Measurements from ENCODE around the gene IL31RA. TPM values are rescaled to one million over a fixed set of nuclear protein-coding genes. Genes with fewer than 3 reads are reported as not detected.

Gene IL31RA
- total RNA-seq, 2 experiments from 2014 or later: 0.15 to 0.28 TPM

DNA sequence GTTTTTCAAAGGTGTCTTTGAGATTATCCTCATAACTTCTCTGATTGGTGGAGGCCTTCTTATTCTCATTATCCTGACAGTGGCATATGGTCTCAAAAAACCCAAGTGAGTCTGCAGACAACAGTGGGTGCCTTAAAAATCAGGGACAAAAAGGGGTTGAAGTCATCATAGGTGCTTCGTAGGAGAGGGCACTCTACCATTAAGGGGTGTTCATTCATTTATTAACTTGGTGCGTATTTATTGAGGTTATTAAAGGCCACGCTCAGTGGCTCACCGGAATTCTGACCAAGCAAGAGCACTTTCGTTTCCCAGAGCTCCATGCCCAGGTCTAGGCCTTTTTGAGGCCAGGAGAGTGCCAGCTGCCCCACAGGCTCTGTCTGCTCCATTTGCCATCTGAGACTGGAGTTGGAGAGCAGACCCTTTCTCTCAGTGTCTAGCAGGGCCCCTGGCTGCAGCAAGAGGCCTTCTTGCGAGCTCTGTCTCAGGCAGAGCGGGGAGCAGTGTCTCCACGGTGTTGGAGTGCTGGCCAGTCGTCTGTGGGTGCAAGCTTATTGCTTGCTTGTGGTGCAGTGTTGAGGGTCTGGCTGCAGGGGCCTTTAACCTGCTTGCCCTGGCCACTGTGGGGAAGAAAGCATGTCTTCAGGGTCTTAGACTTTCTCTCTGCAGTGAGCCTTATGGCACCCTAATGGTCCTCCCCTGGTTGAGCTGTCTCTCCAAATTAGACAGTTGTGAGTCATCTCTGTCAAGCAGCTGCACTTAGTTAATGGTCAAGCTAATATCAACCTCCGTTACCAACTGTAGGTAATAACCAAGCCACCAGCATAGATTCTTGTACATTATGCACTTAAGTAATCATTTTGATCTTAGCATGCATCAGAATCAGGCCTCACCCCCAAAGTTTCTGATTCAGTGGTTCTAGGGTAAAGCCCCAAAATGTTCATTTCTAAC lies 62.6 kb downstream of the IL31RA start:
- H3K27ac Mint-ChIP-seq: no peak overlapping the region
- POLR2A ChIA-PET: no interaction called here
- no peak overlapping the region for H3K4me3 Mint-ChIP-seq
- H3K36me3 Mint-ChIP-seq (ENCODE audit: low read depth): no peaks in the 10 kb centered on the region
- CTCF ChIA-PET: no interaction called here
- no peak for DNase-seq
- H3K27me3 Mint-ChIP-seq: no peaks in the 10 kb centered on the region
- H3K4me1 Mint-ChIP-seq: peaks cover 3% of the 10 kb centered on the region
- H3K9me3 Mint-ChIP-seq: no peaks in the 10 kb centered on the region

DNA sequence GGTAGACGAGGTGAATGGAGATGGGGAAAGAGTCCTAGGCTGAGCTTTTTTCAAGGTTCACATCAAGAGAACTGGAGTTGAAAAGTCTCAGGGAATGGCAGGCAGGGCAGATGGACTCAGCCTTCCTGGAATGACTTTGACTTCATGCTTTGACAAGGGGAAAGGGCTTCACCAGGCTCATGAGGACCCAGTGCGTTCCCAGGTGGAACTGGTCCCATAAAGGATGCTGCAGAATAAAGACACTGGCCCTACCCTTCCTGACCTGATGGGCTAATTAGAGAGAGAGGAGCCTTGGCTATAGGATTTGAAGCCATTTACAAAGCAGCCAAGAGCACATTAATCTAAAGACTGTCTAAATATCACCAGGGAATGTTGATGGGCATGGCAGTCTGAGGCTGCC lies 63.8 kb downstream of the IL31RA start:
- Mint-ChIP-seq H3K9me3 (no peaks in the 10 kb centered on the region), H3K4me1 (peaks cover 15% of the 10 kb centered on the region), H3K4me3 (no peak overlapping the region), H3K27ac (no peak overlapping the region), H3K36me3 (ENCODE audit: low read depth) (no peaks in the 10 kb centered on the region), H3K27me3 (no peaks in the 10 kb centered on the region)
- ChIA-PET CTCF (no interaction called here), POLR2A (no interaction called here)
- no peak for DNase-seq

DNA sequence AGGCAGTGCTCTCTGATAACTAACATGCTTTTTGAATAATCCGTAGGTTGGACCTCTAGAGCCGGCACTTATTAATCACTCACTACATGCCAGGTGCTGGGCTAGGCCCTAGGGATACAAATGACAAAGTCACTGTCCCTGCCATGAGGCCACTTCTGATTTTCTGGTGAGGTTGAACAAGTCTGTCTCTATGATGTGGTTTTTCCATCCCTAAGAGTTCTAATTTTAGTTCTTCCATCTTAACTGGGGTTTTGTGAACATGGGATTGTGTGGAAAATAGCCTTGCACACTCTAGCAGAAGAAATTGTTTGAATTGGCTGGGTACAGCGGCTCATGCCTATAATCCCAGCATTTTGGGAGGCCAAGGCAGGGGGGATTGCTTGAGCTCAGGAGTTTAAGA lies 64.6 kb downstream of the IL31RA start:
- H3K4me1 Mint-ChIP-seq: peaks cover 20% of the 10 kb centered on the region
- H3K9me3 Mint-ChIP-seq: no peaks in the 10 kb centered on the region
- no peak for DNase-seq
- H3K27me3 Mint-ChIP-seq: no peaks in the 10 kb centered on the region
- POLR2A ChIA-PET: no interaction called here
- no peak overlapping the region for H3K27ac Mint-ChIP-seq
- H3K36me3 Mint-ChIP-seq (ENCODE audit: low read depth): no peaks in the 10 kb centered on the region
- no peak overlapping the region for H3K4me3 Mint-ChIP-seq
- CTCF ChIA-PET: no interaction called here

DNA sequence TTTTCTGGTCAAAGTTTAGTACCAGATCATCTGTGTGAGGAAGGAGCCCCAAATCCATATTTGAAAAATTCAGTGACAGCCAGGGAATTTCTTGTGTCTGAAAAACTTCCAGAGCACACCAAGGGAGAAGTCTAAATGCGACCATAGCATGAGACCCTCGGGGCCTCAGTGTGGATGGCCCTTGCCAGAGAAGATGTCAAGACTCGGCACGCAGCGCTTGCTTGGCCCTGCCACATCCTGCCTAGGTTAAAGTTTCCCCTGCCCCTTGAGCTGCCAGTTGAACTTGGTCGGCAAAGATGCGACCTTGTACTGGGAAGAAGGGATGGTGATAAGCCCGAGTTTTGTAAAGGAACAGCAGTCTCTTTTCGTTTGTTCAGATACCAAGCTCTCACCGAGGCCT lies 65.8 kb downstream of the IL31RA start:
- Mint-ChIP-seq H3K27me3 (no peaks in the 10 kb centered on the region), H3K4me1 (peaks cover 20% of the 10 kb centered on the region), H3K4me3 (no peak overlapping the region), H3K36me3 (ENCODE audit: low read depth) (no peaks in the 10 kb centered on the region), H3K27ac (no peak overlapping the region), H3K9me3 (no peaks in the 10 kb centered on the region)
- ChIA-PET CTCF (no interaction called here), POLR2A (no interaction called here)
- no peak for DNase-seq

DNA sequence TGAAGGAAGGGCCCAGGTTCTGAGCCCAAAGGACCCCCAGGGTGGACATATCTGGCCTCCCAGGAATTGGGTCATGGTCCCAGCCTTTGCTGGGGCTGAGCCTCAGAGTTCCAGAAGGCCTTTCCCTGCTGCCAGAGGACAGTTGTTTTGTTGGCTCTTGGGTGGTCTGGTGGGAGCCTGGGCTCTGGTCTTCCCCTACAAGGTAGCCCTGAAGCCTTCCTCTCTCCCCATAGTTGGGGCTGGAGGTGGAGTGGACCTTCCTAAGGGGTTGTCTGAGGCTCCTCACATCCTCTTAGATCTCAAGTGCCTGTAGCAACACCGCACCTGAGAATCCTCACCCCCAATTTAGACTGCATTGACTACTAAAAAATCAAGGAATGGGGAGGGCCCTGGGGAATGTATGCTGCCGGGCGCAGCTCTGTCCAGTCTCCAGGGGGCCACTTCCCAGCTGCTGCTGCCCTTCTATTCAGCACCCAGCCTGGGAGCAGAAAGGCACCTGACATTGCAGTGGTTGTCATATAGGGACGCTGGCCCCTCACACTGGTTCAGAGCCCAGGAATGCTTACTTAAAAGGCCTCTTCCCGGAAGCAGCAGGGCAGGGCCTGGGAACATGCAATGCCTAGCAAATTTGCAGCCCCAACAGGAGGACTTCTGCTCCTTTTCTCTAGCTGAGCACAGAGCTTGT lies 66.4 kb downstream of the IL31RA start:
- H3K4me3 Mint-ChIP-seq: no peak overlapping the region
- no peak for DNase-seq
- no peaks in the 10 kb centered on the region for H3K36me3 Mint-ChIP-seq (ENCODE audit: low read depth)
- CTCF ChIA-PET: no interaction called here
- H3K27me3 Mint-ChIP-seq: no peaks in the 10 kb centered on the region
- H3K9me3 Mint-ChIP-seq: no peaks in the 10 kb centered on the region
- POLR2A ChIA-PET: no interaction called here
- peaks cover 20% of the 10 kb centered on the region for H3K4me1 Mint-ChIP-seq
- no peak overlapping the region for H3K27ac Mint-ChIP-seq

DNA sequence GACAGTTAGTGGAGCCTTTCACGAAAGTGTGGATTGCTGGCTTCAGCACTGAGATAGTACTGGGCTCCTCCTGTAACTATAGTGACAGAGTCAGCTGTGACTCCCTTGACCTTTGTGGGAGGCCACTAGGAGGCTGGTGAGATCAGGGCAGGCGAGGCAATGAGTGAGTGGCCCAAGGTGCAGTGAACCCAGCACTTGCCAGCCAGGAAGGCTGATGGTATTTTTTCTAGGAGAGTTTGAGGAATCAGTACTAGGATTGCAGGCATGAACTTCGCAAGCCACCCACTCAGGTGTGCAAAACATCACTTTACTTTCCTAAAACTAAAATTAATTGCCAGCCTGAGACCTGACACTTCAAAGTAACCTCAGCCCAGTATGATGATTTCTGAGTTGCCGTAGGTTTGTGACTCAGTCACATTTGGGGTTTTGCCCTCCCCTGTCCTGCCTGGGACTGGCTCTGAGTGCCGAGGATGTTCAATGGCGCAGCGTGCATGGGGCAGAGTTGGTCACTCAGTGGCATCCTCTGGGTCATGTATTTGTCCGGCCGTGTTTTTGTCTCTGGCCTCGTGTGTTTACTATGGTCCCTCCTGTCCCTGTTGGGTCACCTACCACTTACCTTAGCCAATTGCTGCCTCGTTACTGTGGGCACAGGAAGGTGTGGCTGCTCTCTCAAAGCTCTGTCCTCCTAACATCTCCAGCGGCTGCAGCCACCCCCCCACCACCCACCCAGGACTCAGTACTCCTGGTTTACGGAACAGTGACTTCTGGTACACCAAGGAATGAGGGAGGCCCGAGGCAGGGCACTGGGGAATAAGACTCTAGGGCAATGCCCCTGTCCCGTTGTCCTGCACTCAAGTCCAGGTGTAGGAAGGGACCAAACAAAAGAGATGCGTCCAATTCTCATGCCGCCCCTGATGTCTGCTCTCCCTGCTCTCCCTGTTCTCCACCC lies 67.2 kb downstream of the IL31RA start:
- Mint-ChIP-seq H3K4me3 (no peak overlapping the region), H3K36me3 (ENCODE audit: low read depth) (no peaks in the 10 kb centered on the region), H3K27me3 (no peaks in the 10 kb centered on the region), H3K4me1 (peaks cover 27% of the 10 kb centered on the region), H3K27ac (no peak overlapping the region), H3K9me3 (no peaks in the 10 kb centered on the region)
- no peak for DNase-seq
- POLR2A ChIA-PET: no interaction called here
- CTCF ChIA-PET: no interaction called here

DNA sequence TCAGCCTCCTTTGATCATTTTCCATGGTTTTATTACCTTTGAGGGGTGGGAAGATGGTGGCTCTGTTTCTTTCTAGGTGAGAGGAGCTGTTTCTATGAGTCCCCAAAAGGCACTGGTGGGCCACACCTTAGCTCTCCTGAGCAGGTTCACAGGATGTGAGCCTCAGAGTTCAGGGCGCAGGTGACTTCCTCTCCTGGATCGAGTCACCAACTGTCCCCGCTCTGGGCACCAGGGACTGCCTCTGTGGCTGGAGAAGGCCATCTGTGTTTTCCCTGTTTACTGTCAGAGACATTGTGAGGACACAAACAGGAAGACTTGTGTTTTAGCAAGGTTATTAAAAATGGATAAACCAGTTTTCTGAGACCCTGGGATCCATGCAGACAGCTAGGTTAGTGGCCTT lies 68.5 kb downstream of the IL31RA start:
- no peak overlapping the region for H3K4me3 Mint-ChIP-seq
- H3K36me3 Mint-ChIP-seq (ENCODE audit: low read depth): no peaks in the 10 kb centered on the region
- POLR2A ChIA-PET: no interaction called here
- no peak overlapping the region for H3K27ac Mint-ChIP-seq
- H3K4me1 Mint-ChIP-seq: peaks cover 34% of the 10 kb centered on the region
- H3K9me3 Mint-ChIP-seq: no peaks in the 10 kb centered on the region
- H3K27me3 Mint-ChIP-seq: no peaks in the 10 kb centered on the region
- CTCF ChIA-PET: interaction anchor here (0.8 to 1.7 kb wide), 2 partner anchors 16 to 17 kb away, joined by 4 read pairs; no protein-coding TSS in a partner anchor
- no peak for DNase-seq

DNA sequence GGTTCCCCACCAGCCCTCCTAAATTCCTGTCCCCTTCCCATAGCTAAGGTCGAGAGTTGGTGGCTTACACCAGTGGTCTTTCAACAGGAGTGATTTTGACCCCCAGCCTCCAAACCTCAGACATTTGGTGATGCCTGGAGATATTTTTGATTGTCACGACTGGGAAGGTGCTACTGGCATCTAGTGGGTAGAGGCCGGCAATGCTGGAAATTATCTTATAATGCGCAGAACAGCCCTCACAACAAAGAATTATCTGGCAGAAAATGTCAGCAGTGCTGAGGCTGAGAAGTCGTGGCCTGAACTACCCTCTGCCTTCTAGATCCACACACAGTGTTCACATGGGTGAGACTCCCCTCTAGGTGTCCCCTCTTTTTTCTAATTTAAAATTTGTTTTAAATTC lies 69.6 kb downstream of the IL31RA start:
- H3K27ac Mint-ChIP-seq: no peak overlapping the region
- DNase-seq: no peak
- no peaks in the 10 kb centered on the region for H3K9me3 Mint-ChIP-seq
- no peak overlapping the region for H3K4me3 Mint-ChIP-seq
- CTCF ChIA-PET: interaction anchor here (0.7 to 1.7 kb wide), 2 partner anchors 14 to 280 kb away, joined by 3 to 4 read pairs; no protein-coding TSS in a partner anchor
- POLR2A ChIA-PET: no interaction called here
- no peaks in the 10 kb centered on the region for H3K27me3 Mint-ChIP-seq
- H3K4me1 Mint-ChIP-seq: peaks cover 34% of the 10 kb centered on the region
- H3K36me3 Mint-ChIP-seq (ENCODE audit: low read depth): no peaks in the 10 kb centered on the region

DNA sequence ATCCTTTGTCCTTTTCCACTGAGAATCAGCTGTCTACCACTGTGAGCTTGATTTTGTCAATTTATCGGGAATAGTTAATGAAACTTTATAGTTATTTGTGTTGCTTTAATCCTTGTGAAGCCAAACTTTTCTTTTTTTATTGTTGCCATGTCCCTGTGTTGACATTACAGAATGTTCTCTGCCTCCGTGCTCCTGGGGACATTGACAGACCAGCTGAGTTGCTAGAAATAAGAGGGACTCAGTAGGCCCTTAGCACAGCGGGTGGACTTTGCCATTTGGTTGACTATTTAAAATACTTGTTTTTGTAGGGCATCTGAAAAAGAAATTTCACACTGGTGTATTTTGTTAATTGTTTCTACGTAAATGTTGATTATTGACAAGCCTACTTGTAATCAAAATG lies 70.5 kb downstream of the IL31RA start:
- CTCF ChIA-PET: no interaction called here
- H3K27ac Mint-ChIP-seq: no peak overlapping the region
- peaks cover 34% of the 10 kb centered on the region for H3K4me1 Mint-ChIP-seq
- no peaks in the 10 kb centered on the region for H3K27me3 Mint-ChIP-seq
- POLR2A ChIA-PET: interaction anchor here (4.0 kb wide), 1 partner anchor 14 kb away, joined by 15 read pairs; no protein-coding TSS in a partner anchor
- H3K36me3 Mint-ChIP-seq (ENCODE audit: low read depth): no peaks in the 10 kb centered on the region
- no peaks in the 10 kb centered on the region for H3K9me3 Mint-ChIP-seq
- no peak overlapping the region for H3K4me3 Mint-ChIP-seq
- DNase-seq: no peak

DNA sequence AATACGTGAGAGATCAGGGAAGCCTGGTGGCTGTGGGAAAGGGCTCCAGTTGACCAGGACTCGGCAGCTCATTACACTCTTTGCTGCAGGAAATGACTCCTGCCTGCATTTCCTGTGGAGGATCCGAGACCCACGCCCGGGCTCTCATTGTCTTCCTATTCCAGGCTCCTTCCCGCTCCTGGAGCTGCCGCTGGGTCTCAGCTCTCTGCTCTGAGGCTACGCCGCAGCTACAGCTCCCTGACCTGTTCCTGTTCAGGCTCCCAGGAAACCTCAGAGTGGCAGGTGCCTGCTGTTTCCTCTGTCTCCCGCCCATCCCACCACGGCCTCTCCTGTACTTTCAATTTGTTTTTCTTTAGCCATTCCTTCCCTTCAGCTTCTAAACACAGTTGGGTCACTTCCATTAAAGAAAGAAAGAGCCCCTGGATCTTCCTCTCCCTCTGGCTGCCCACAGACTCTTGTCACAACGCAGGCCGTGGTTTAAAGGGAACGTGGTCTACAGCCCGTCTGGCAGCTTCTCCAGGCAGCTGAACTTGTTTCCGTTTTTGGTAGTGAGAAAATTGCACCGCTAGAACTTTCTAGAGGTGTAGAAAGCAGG lies 72.1 kb downstream of the IL31RA start:
- H3K9me3 Mint-ChIP-seq: no peaks in the 10 kb centered on the region
- CTCF ChIA-PET: interaction anchor here (0.6 to 1.4 kb wide), 3 partner anchors 9 to 1074 kb away, joined by 4 to 7 read pairs (median 6); no protein-coding TSS in a partner anchor
- H3K36me3 Mint-ChIP-seq (ENCODE audit: low read depth): no peaks in the 10 kb centered on the region
- H3K4me3 Mint-ChIP-seq: peak overlapping the region; percentile 81
- peak overlapping the region; percentile 65 for H3K27ac Mint-ChIP-seq
- POLR2A ChIA-PET: interaction anchor here (2.3 to 4.0 kb wide), 2 partner anchors 12 to 20 kb away, joined by 7 to 15 read pairs; no protein-coding TSS in a partner anchor
- peaks cover 31% of the 10 kb centered on the region for H3K4me1 Mint-ChIP-seq
- no peaks in the 10 kb centered on the region for H3K27me3 Mint-ChIP-seq
- DNase-seq: no peak

DNA sequence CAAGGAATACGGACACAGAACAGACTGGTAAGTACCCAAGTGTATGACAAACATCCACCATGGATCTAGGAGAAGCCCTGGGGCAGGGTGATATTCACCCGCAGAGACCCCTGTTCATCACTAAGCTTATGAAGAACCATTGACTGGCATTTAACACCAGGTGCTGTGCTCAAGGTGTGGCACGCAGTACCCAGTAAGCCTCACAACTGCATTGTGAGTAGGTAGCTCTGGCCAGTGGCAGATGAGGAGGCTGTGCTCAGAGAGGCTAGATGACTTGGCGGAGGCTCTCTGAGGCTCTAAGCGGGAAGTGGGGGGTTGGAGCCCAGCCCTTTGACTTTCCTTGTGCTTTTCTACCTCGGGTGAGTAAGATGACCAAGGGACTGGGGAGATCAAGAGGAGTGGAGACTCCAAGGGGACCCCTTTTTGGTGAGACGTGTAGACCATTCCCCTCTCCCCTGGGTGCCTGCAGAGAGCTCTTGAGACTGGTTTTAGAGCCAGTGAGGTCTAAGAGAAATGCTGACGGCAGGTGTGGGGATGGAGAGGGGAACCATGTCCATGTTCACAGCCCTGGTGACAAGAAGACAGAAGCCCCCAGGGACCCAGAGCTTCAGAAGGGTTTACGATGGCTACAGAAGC lies 72.8 kb downstream of the IL31RA start:
- CTCF ChIA-PET: interaction anchor here (0.6 to 1.4 kb wide), 3 partner anchors 9 to 1073 kb away, joined by 4 to 7 read pairs (median 6); no protein-coding TSS in a partner anchor
- POLR2A ChIA-PET: interaction anchor here (2.3 to 4.0 kb wide), 2 partner anchors 11 to 21 kb away, joined by 7 to 15 read pairs; no protein-coding TSS in a partner anchor
- Mint-ChIP-seq H3K36me3 (ENCODE audit: low read depth) (no peaks in the 10 kb centered on the region), H3K4me1 (peaks cover 29% of the 10 kb centered on the region), H3K27ac (no peak overlapping the region), H3K4me3 (peak overlapping the region; percentile 81), H3K27me3 (no peaks in the 10 kb centered on the region), H3K9me3 (no peaks in the 10 kb centered on the region)
- DNase-seq: no peak

DNA sequence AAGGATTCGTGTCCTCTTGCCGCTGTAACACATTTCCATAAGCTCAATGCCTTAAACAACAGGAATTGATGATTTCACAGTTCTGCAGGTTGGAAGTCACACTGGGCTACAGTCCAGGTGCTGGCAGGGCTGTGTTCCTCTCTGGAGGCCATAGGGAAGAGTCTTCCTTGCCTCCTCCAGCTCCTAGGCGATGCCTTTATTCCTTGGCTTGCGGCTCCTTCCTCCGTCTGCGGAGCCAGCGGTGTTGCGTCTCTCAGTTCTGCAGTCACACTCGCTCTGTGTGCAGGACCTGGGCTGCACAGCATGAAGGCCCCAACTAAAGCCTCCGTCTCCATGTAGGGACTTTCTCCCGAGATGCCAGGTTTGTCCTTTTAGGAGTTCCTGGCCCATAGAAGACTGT lies 73.6 kb downstream of the IL31RA start:
- Mint-ChIP-seq H3K9me3 (no peaks in the 10 kb centered on the region), H3K27ac (no peak overlapping the region)
- POLR2A ChIA-PET: interaction anchor here (2.3 to 4.0 kb wide), 2 partner anchors 10 to 21 kb away, joined by 7 to 15 read pairs; no protein-coding TSS in a partner anchor

More for the DNA sequence above, 73.6 kb downstream of the IL31RA start:
- no peak for DNase-seq
- Mint-ChIP-seq H3K27me3 (no peaks in the 10 kb centered on the region), H3K4me3 (no peak overlapping the region), H3K4me1 (peaks cover 21% of the 10 kb centered on the region), H3K36me3 (ENCODE audit: low read depth) (no peaks in the 10 kb centered on the region)
- CTCF ChIA-PET: no interaction called here

All from activated CD4-positive, alpha-beta memory T cell treated with anti-CD3 and anti-CD28 coated beads, Interleukin-2, amount 10 ng/mL, durations not matched to agents 7 days and 5 days (primary cell).